ENCODE data around the gene ANKRD2.

- no peak for TF ChIP-seq CTCF (IDR thresholded peaks at IDR 0.05; ENCODE audit: borderline replicate concordance, extremely low read depth, low read length, poor library complexity, severe bottlenecking)
- no peak for TF ChIP-seq EZH2 (IDR thresholded peaks at IDR 0.05; ENCODE audit: borderline replicate concordance, low read depth, low read length, severe bottlenecking)
These were observed 38.7 kb upstream of the ANKRD2 start for GRCh38 chr10:97533888-97534287.

All from DND-41 (cell line).